ENCODE measurements around the gene BRMS1L. TPM values are rescaled to one million over a fixed set of nuclear protein-coding genes. Genes with fewer than 3 reads are reported as not detected.

BRMS1L gene
- total and polyA plus RNA-seq, 2 of the 13 experiments (the other 11 are each of a cell fraction or from before 2014, with no cell fraction given), result 21.1 to 23.8 TPM

DNA sequence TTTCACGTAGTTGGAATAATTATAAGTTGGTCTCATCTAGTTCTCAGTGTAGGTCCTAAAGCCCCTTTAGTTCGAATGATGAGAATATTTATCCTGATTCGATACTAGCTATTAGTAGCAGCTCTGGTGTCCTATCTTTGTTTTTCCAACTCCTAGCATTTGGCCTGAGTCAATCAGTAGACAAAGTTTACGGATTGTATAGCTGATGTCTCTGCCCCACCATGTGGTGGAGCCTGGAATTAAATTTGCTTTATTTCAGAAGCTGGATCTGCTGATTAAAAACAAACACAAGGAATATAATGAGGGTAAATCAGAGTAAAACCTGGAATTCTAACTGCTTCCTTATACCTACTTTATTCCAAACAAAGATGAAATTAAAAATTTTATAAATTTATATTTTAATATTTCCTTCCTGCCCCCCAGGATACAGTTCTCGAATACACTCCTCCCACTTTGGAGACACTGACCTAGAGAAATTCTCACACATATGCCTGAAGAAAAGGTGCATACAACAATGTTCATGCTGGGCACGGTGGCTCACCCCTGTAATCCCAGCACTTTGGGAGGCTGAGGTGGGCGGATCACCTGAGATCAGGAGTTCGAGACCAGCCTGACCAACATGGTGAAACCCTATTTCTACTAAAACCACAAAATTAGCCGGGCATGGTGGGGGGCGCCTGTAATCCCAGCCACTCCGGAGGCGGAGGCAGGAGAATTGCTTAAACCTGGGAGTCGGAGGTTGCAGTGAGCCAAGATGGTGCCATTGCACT is 7.6 kb upstream of the BRMS1L start (continued):
- TF ChIP-seq GABPB1 (CRISPR knock-in tag; IDR thresholded peaks at IDR 0.05) (no peak), MIXL1 (CRISPR knock-in tag; IDR thresholded peaks at IDR 0.05) (peak; percentile 97), CENPX (CRISPR knock-in tag; IDR thresholded peaks at IDR 0.05) (no peak), DMAP1 (CRISPR knock-in tag; IDR thresholded peaks at IDR 0.05) (no peak), NFYB (CRISPR knock-in tag; IDR thresholded peaks at IDR 0.05) (no peak), SKI (IDR thresholded peaks at IDR 0.05; ENCODE audit: partially characterized antibody) (no peak), SNAPC2 (CRISPR knock-in tag; IDR thresholded peaks at IDR 0.05) (no peak), ZC3H13 (CRISPR knock-in tag; IDR thresholded peaks at IDR 0.05) (no peak), REPIN1 (CRISPR knock-in tag; IDR thresholded peaks at IDR 0.05; ENCODE audit: borderline replicate concordance, low read depth) (no peak), YEATS2 (CRISPR knock-in tag; IDR thresholded peaks at IDR 0.05; ENCODE audit: borderline replicate concordance) (peak; percentile 30; the same call in 1 of the 2 replicates), ZNF432 (CRISPR knock-in tag; IDR thresholded peaks at IDR 0.05; ENCODE audit: borderline replicate concordance) (no peak), KAT7 (CRISPR knock-in tag; IDR thresholded peaks at IDR 0.05; ENCODE audit: borderline replicate concordance) (no peak)
- TF ChIP-seq, protein P1, sequence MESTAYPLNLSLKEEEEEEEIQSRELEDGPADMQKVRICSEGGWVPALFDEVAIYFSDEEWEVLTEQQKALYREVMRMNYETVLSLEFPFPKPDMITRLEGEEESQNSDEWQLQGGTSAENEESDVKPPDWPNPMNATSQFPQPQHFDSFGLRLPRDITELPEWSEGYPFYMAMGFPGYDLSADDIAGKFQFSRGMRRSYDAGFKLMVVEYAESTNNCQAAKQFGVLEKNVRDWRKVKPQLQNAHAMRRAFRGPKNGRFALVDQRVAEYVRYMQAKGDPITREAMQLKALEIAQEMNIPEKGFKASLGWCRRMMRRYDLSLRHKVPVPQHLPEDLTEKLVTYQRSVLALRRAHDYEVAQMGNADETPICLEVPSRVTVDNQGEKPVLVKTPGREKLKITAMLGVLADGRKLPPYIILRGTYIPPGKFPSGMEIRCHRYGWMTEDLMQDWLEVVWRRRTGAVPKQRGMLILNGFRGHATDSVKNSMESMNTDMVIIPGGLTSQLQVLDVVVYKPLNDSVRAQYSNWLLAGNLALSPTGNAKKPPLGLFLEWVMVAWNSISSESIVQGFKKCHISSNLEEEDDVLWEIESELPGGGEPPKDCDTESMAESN (CRISPR knock-in tag; conservative IDR thresholded peaks at IDR 0.05), result no peak
- TF ChIP-seq, protein P2, sequence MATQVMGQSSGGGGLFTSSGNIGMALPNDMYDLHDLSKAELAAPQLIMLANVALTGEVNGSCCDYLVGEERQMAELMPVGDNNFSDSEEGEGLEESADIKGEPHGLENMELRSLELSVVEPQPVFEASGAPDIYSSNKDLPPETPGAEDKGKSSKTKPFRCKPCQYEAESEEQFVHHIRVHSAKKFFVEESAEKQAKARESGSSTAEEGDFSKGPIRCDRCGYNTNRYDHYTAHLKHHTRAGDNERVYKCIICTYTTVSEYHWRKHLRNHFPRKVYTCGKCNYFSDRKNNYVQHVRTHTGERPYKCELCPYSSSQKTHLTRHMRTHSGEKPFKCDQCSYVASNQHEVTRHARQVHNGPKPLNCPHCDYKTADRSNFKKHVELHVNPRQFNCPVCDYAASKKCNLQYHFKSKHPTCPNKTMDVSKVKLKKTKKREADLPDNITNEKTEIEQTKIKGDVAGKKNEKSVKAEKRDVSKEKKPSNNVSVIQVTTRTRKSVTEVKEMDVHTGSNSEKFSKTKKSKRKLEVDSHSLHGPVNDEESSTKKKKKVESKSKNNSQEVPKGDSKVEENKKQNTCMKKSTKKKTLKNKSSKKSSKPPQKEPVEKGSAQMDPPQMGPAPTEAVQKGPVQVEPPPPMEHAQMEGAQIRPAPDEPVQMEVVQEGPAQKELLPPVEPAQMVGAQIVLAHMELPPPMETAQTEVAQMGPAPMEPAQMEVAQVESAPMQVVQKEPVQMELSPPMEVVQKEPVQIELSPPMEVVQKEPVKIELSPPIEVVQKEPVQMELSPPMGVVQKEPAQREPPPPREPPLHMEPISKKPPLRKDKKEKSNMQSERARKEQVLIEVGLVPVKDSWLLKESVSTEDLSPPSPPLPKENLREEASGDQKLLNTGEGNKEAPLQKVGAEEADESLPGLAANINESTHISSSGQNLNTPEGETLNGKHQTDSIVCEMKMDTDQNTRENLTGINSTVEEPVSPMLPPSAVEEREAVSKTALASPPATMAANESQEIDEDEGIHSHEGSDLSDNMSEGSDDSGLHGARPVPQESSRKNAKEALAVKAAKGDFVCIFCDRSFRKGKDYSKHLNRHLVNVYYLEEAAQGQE (IDR thresholded peaks at IDR 0.05; ENCODE audit: borderline replicate concordance in 1 of 2, low read depth in 1 of 2, low read length in 2 of 2), result no peak
- TF ChIP-seq, protein P3, sequence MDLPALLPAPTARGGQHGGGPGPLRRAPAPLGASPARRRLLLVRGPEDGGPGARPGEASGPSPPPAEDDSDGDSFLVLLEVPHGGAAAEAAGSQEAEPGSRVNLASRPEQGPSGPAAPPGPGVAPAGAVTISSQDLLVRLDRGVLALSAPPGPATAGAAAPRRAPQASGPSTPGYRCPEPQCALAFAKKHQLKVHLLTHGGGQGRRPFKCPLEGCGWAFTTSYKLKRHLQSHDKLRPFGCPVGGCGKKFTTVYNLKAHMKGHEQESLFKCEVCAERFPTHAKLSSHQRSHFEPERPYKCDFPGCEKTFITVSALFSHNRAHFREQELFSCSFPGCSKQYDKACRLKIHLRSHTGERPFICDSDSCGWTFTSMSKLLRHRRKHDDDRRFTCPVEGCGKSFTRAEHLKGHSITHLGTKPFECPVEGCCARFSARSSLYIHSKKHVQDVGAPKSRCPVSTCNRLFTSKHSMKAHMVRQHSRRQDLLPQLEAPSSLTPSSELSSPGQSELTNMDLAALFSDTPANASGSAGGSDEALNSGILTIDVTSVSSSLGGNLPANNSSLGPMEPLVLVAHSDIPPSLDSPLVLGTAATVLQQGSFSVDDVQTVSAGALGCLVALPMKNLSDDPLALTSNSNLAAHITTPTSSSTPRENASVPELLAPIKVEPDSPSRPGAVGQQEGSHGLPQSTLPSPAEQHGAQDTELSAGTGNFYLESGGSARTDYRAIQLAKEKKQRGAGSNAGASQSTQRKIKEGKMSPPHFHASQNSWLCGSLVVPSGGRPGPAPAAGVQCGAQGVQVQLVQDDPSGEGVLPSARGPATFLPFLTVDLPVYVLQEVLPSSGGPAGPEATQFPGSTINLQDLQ (CRISPR knock-in tag; IDR thresholded peaks at IDR 0.05), result no peak
- TF ChIP-seq, protein P4, sequence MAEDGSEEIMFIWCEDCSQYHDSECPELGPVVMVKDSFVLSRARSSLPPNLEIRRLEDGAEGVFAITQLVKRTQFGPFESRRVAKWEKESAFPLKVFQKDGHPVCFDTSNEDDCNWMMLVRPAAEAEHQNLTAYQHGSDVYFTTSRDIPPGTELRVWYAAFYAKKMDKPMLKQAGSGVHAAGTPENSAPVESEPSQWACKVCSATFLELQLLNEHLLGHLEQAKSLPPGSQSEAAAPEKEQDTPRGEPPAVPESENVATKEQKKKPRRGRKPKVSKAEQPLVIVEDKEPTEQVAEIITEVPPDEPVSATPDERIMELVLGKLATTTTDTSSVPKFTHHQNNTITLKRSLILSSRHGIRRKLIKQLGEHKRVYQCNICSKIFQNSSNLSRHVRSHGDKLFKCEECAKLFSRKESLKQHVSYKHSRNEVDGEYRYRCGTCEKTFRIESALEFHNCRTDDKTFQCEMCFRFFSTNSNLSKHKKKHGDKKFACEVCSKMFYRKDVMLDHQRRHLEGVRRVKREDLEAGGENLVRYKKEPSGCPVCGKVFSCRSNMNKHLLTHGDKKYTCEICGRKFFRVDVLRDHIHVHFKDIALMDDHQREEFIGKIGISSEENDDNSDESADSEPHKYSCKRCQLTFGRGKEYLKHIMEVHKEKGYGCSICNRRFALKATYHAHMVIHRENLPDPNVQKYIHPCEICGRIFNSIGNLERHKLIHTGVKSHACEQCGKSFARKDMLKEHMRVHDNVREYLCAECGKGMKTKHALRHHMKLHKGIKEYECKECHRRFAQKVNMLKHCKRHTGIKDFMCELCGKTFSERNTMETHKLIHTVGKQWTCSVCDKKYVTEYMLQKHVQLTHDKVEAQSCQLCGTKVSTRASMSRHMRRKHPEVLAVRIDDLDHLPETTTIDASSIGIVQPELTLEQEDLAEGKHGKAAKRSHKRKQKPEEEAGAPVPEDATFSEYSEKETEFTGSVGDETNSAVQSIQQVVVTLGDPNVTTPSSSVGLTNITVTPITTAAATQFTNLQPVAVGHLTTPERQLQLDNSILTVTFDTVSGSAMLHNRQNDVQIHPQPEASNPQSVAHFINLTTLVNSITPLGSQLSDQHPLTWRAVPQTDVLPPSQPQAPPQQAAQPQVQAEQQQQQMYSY (CRISPR knock-in tag; IDR thresholded peaks at IDR 0.05), result no peak

Data from HepG2 (cell line).